Upper lobe of left lung (tissue), 4 donors: ENCODE results near the gene F13A1.

Experiments used
- CTCF ChIP-seq, 6 experiments: fragments of 450-650 bp in 4 of 6; fragments of 200-600 bp in 2 of 6; sonication (generic) in 2 of 6; IDR thresholded peaks; one replicate each; pipeline ENCODE4 v1.5.1; 2016 to 2019; ENCODE audit warnings: antibody characterized with exemption in 6 of 6
- POLR2AphosphoS5 ChIP-seq, 2 donors: sonication (generic); formaldehyde crosslinking; IDR thresholded peaks; one replicate each; pipeline ENCODE4 v1.5.1; 2017; ENCODE audit warnings: antibody characterized with exemption in 2 of 2

GRCh38 chr6:6328451-6328850 lies 8.0 kb upstream of the F13A1 start:
- TF ChIP-seq CTCF (IDR thresholded peaks at IDR 0.05), result no peak
- TF ChIP-seq POLR2AphosphoS5 (IDR thresholded peaks at IDR 0.05), result no peak
